ENCODE data around the gene EDN1. TPM values are rescaled to one million over a fixed set of nuclear protein-coding genes. Genes with fewer than 3 reads are reported as not detected.
A peak's percentile ranks its signal among the peaks of the same experiment; 100 is the strongest.

Gene EDN1
- total and polyA plus RNA-seq, 5 donors, result 1.3 to 5.8 (median 2.2) TPM

- intact Hi-C loops (cut with DNase I), result loop anchor here in 2 of 4 donors (10.0 kb wide), 1 partner anchor 309 kb away; no protein-coding TSS in a partner anchor
- 58% methylated on average over 14 of the region's 14 CpGs for WGBS
- no peaks in the 10 kb centered on the region for H3K27me3 ChIP-seq (ENCODE audit: control insufficient read depth, insufficient read depth)
- ATAC-seq (peak; percentile 59 to 61), DNase-seq (peak in 2 of 3 donors; percentile 46 to 51)
- no peak overlapping the region for H3K4me3 ChIP-seq (ENCODE audit: low read length)
- H3K9me3 ChIP-seq (ENCODE audit: control insufficient read depth, low read length), result no peaks in the 10 kb centered on the region
- peak overlapping the region; percentile 36 for H3K27ac ChIP-seq (ENCODE audit: low read length)
- H3K4me1 ChIP-seq (ENCODE audit: control insufficient read depth, insufficient read depth, low read length), result peaks cover 4% of the 10 kb centered on the region
These were observed 5.5 kb downstream of the EDN1 start for GRCh38 chr6:12295558-12296254.

- 34% methylated on average over 5 of the region's 5 CpGs for WGBS
- Histone ChIP-seq H3K9me3 (ENCODE audit: control insufficient read depth, low read length) (no peaks in the 10 kb centered on the region), H3K4me3 (ENCODE audit: low read length) (no peak overlapping the region), H3K27ac (ENCODE audit: low read length) (peak overlapping the region; percentile 36), H3K27me3 (ENCODE audit: control insufficient read depth, insufficient read depth) (no peaks in the 10 kb centered on the region), H3K4me1 (ENCODE audit: control insufficient read depth, insufficient read depth, low read length) (peaks cover 4% of the 10 kb centered on the region)
- peak; percentile 58 to 81 for ATAC-seq
- intact Hi-C loops (cut with DNase I), result loop anchor here in 2 of 4 donors (10.0 kb wide), 1 partner anchor 309 kb away; no protein-coding TSS in a partner anchor
- DNase-seq, result no peak
These were observed 6.1 kb downstream of the EDN1 start for GRCh38 chr6:12296255-12296573.

GRCh38 chr6:12296604-12297003 lies 6.4 kb downstream of the EDN1 start:
- DNase-seq (no peak), ATAC-seq (no peak)
- Histone ChIP-seq H3K4me3 (ENCODE audit: low read length) (no peak overlapping the region), H3K4me1 (ENCODE audit: control insufficient read depth, insufficient read depth, low read length) (peaks cover 4% of the 10 kb centered on the region), H3K27ac (ENCODE audit: low read length) (no peak overlapping the region), H3K9me3 (ENCODE audit: control insufficient read depth, low read length) (no peaks in the 10 kb centered on the region), H3K27me3 (ENCODE audit: control insufficient read depth, insufficient read depth) (no peaks in the 10 kb centered on the region)
- intact Hi-C loops (cut with DNase I), result loop anchor here in 2 of 4 donors (10.0 kb wide), 1 partner anchor 308 kb away; no protein-coding TSS in a partner anchor
- WGBS, result 87% methylated on average over 3 of the region's 3 CpGs

- 79% methylated on average over 3 of the region's 3 CpGs for WGBS
- no peaks in the 10 kb centered on the region for H3K27me3 ChIP-seq (ENCODE audit: control insufficient read depth, insufficient read depth)
- peaks cover 4% of the 10 kb centered on the region for H3K4me1 ChIP-seq (ENCODE audit: control insufficient read depth, insufficient read depth, low read length)
- intact Hi-C loops (cut with DNase I), result loop anchor here in 2 of 4 donors (10.0 kb wide), 1 partner anchor 307 kb away; no protein-coding TSS in a partner anchor
- H3K4me3 ChIP-seq (ENCODE audit: low read length), result no peak overlapping the region
- no peak overlapping the region for H3K27ac ChIP-seq (ENCODE audit: low read length)
- DNase-seq, result no peak
- no peaks in the 10 kb centered on the region for H3K9me3 ChIP-seq (ENCODE audit: control insufficient read depth, low read length)
- no peak for ATAC-seq
These were observed 7.3 kb downstream of the EDN1 start for GRCh38 chr6:12297363-12298016.

- Histone ChIP-seq H3K4me3 (ENCODE audit: low read length) (no peak overlapping the region), H3K27ac (ENCODE audit: low read length) (no peak overlapping the region), H3K9me3 (ENCODE audit: control insufficient read depth, low read length) (no peaks in the 10 kb centered on the region), H3K27me3 (ENCODE audit: control insufficient read depth, insufficient read depth) (no peaks in the 10 kb centered on the region), H3K4me1 (ENCODE audit: control insufficient read depth, insufficient read depth, low read length) (peaks cover 4% of the 10 kb centered on the region)
- intact Hi-C loops (cut with DNase I), result loop anchor here in 2 of 4 donors (10.0 kb wide), 1 partner anchor 307 kb away; no protein-coding TSS in a partner anchor
- ATAC-seq (no peak), DNase-seq (no peak)
- 84% methylated on average over 7 of the region's 7 CpGs for WGBS
These were observed 8.1 kb downstream of the EDN1 start for GRCh38 chr6:12298017-12298978.

GRCh38 chr6:12298995-12299394 lies 8.8 kb downstream of the EDN1 start:
- no peak overlapping the region for H3K4me3 ChIP-seq (ENCODE audit: low read length)
- H3K4me1 ChIP-seq (ENCODE audit: control insufficient read depth, insufficient read depth, low read length), result peaks cover 4% of the 10 kb centered on the region
- DNase-seq, result no peak
- H3K9me3 ChIP-seq (ENCODE audit: control insufficient read depth, low read length), result no peaks in the 10 kb centered on the region
- no peak for ATAC-seq
- 46% methylated on average over 1 of the region's 1 CpG for WGBS
- intact Hi-C loops (cut with DNase I), result loop anchor here in 2 of 4 donors (10.0 kb wide), 1 partner anchor 306 kb away; no protein-coding TSS in a partner anchor
- H3K27me3 ChIP-seq (ENCODE audit: control insufficient read depth, insufficient read depth), result no peaks in the 10 kb centered on the region
- no peak overlapping the region for H3K27ac ChIP-seq (ENCODE audit: low read length)

- Histone ChIP-seq H3K27ac (ENCODE audit: low read length) (no peak overlapping the region), H3K27me3 (ENCODE audit: control insufficient read depth, insufficient read depth) (no peaks in the 10 kb centered on the region), H3K4me3 (ENCODE audit: low read length) (no peak overlapping the region), H3K4me1 (ENCODE audit: control insufficient read depth, insufficient read depth, low read length) (peaks cover 2% of the 10 kb centered on the region), H3K9me3 (ENCODE audit: control insufficient read depth, low read length) (no peaks in the 10 kb centered on the region)
- DNase-seq, result no peak
- ATAC-seq, result no peak
- intact Hi-C loops (cut with DNase I), result no loop called here
- WGBS, result 83% methylated on average over 3 of the region's 3 CpGs
These were observed 10.9 kb downstream of the EDN1 start for GRCh38 chr6:12301018-12301417.

- intact Hi-C loops (cut with DNase I), result no loop called here
- H3K27ac ChIP-seq (ENCODE audit: low read length), result no peak overlapping the region
- no peaks in the 10 kb centered on the region for H3K9me3 ChIP-seq (ENCODE audit: control insufficient read depth, low read length)
- 94% methylated on average over 2 of the region's 2 CpGs for WGBS
- DNase-seq (no peak), ATAC-seq (no peak)
- H3K4me1 ChIP-seq (ENCODE audit: control insufficient read depth, insufficient read depth, low read length), result no peaks in the 10 kb centered on the region
- no peak overlapping the region for H3K4me3 ChIP-seq (ENCODE audit: low read length)
- H3K27me3 ChIP-seq (ENCODE audit: control insufficient read depth, insufficient read depth), result no peaks in the 10 kb centered on the region
These were observed 14.3 kb downstream of the EDN1 start for GRCh38 chr6:12304487-12304886.

GRCh38 chr6:12309070-12309469 lies 18.9 kb downstream of the EDN1 start:
- no peaks in the 10 kb centered on the region for H3K4me1 ChIP-seq (ENCODE audit: control insufficient read depth, insufficient read depth, low read length)
- WGBS, result 97% methylated on average over 2 of the region's 2 CpGs
- intact Hi-C loops (cut with DNase I), result no loop called here

GRCh38 chr6:12311106-12311505 lies 20.9 kb downstream of the EDN1 start:
- Histone ChIP-seq H3K27me3 (ENCODE audit: control insufficient read depth, insufficient read depth) (no peaks in the 10 kb centered on the region), H3K27ac (ENCODE audit: low read length) (no peak overlapping the region), H3K4me1 (ENCODE audit: control insufficient read depth, insufficient read depth, low read length) (no peaks in the 10 kb centered on the region), H3K9me3 (ENCODE audit: control insufficient read depth, low read length) (no peaks in the 10 kb centered on the region), H3K4me3 (ENCODE audit: low read length) (no peak overlapping the region)
- intact Hi-C loops (cut with DNase I), result no loop called here
- ATAC-seq (no peak), DNase-seq (no peak)
- WGBS, result 92% methylated on average over 2 of the region's 2 CpGs

More at GRCh38 chr6:12309070-12309469, 18.9 kb downstream of the EDN1 start:
- ATAC-seq (no peak), DNase-seq (no peak)
- no peak overlapping the region for H3K27ac ChIP-seq (ENCODE audit: low read length)
- H3K27me3 ChIP-seq (ENCODE audit: control insufficient read depth, insufficient read depth), result no peaks in the 10 kb centered on the region
- no peak overlapping the region for H3K4me3 ChIP-seq (ENCODE audit: low read length)
- no peaks in the 10 kb centered on the region for H3K9me3 ChIP-seq (ENCODE audit: control insufficient read depth, low read length)

Measured in right cardiac atrium (tissue), 5 donors.